B cell (primary cell): ENCODE results near the gene RABEP1. TPM values are rescaled to one million over a fixed set of nuclear protein-coding genes. Genes with fewer than 3 reads are reported as not detected.

Source experiments
- ATAC-seq: fragments of 200-7000 bp; cut with Tn5 transposase; one replicate; pipeline ENCODE4 v1.10.0; 2021; ENCODE audit warnings: low read depth, mild to moderate bottlenecking, moderate number of reproducible peaks, moderate library complexity
- CTCF ChIA-PET: fragments of 350-600 bp; sonication (Branson Sonifier 250); formaldehyde crosslinking; loops from one replicate; lab custom pipeline; 2021; ENCODE audit warnings: antibody characterized with exemption, inconsistent platforms; lab: Charles Lee
- POLR2A ChIA-PET: fragments of 350-600 bp; sonication (Branson Sonifier 250); formaldehyde crosslinking; loops from one replicate; lab custom pipeline; 2021; ENCODE audit warnings: antibody characterized with exemption; lab: Charles Lee
- DNase-seq: peaks from one replicate; pipeline ENCODE4 v3.0.0; 2013
- H2AFZ ChIP-seq: 2 replicates; pipeline ENCODE4 v1.6.1; 2012; ENCODE audit warnings: mild to moderate bottlenecking, low read depth, low read length; ENCODE audit not compliant: insufficient read depth, poor library complexity, severe bottlenecking
- H3K27ac ChIP-seq, 2 donors: 1 replicate in 1 of 2; 2 replicates in 1 of 2; pipeline ENCODE4 v1.5.1; 2012 to 2013; ENCODE audit warnings: low read length in 2 of 2, mild to moderate bottlenecking in 2 of 2, moderate library complexity in 1 of 2
- H3K27me3 ChIP-seq, 4 experiments: fragments of 200-600 bp in 1 of 4; sonication (generic) in 1 of 4; replicated peaks in 1 of 4; 1 replicate in 2 of 4; 2 replicates in 2 of 4; pipeline versions ENCODE4 v1.6.1 to v1.7.0; 2013 to 2016; ENCODE audit warnings: low read length in 3 of 4, mild to moderate bottlenecking in 2 of 4, mixed read lengths in 1 of 4, moderate library complexity in 1 of 4; ENCODE audit not compliant: insufficient read depth in 4 of 4, control insufficient read depth in 3 of 4; ENCODE audit errors: control extremely low read depth in 1 of 4
- H3K36me3 ChIP-seq, 2 experiments: replicated peaks in 1 of 2; 1 replicate in 1 of 2; 2 replicates in 1 of 2; pipeline versions ENCODE4 v1.6.1 to v1.7.1; 2013; ENCODE audit warnings: low read length in 1 of 2; ENCODE audit not compliant: insufficient read depth in 2 of 2, control insufficient read depth in 1 of 2; ENCODE audit errors: control extremely low read depth in 1 of 2, extremely low read depth in 1 of 2
- H3K4me1 ChIP-seq, 2 donors: fragments of 200-600 bp in 1 of 2; sonication (generic) in 1 of 2; 1 replicate in 1 of 2; 2 replicates in 1 of 2; pipeline versions ENCODE4 v1.5.1 to v1.6.1; 2013 to 2017; ENCODE audit warnings: low read length in 2 of 2; ENCODE audit not compliant: control insufficient read depth in 2 of 2, insufficient read depth in 2 of 2
- H3K4me2 ChIP-seq: replicated peaks from 2 replicates; pipeline ENCODE3; 2012; ENCODE audit warnings: mild to moderate bottlenecking, low read depth, low read length; ENCODE audit not compliant: poor library complexity, severe bottlenecking
- H3K4me3 ChIP-seq, 5 experiments: fragments of 200-600 bp in 1 of 5; sonication (generic) in 1 of 5; 1 replicate in 3 of 5; 2 replicates in 2 of 5; pipeline versions ENCODE4 v1.5.1 to v1.7.0; 2011 to 2016; ENCODE audit warnings: low read length in 4 of 5, mild to moderate bottlenecking in 4 of 5, low read depth in 2 of 5, control low read depth in 1 of 5, moderate library complexity in 1 of 5; ENCODE audit not compliant: insufficient read depth in 1 of 5; ENCODE audit errors: control extremely low read depth in 1 of 5, extremely low read depth in 1 of 5
- H3K79me2 ChIP-seq: fragments of 200-600 bp; sonication (generic); one replicate; pipeline ENCODE4 v1.6.0; 2016; ENCODE audit warnings: low read length; ENCODE audit not compliant: control insufficient read depth, insufficient read depth
- H3K9ac ChIP-seq: fragments of 200-600 bp; sonication (generic); 2 replicates; pipeline ENCODE4 v1.6.1; 2017; ENCODE audit warnings: mild to moderate bottlenecking, low read length, moderate library complexity
- H3K9me3 ChIP-seq, 3 donors: one replicate each; pipeline versions ENCODE4 v1.6.1 to v1.7.1; 2013; ENCODE audit warnings: low read length in 2 of 3; ENCODE audit not compliant: control insufficient read depth in 2 of 3, insufficient read depth in 1 of 3; ENCODE audit errors: control extremely low read depth in 1 of 3
- H4K20me1 ChIP-seq: 2 replicates; pipeline ENCODE4 v1.6.0; 2012; ENCODE audit warnings: mild to moderate bottlenecking, low read length; ENCODE audit not compliant: insufficient read depth, control insufficient read depth, poor library complexity, severe bottlenecking
- H3K27ac Mint-ChIP-seq: one replicate; pipeline ENCODE4 v1.8.0; 2021; ENCODE audit warnings: mixed read lengths
- H3K27me3 Mint-ChIP-seq: one replicate; pipeline ENCODE4 v1.8.0; 2021; ENCODE audit warnings: mixed read lengths
- H3K4me1 Mint-ChIP-seq: one replicate; pipeline ENCODE4 v1.8.0; 2021; ENCODE audit warnings: mixed read lengths
- H3K4me3 Mint-ChIP-seq: one replicate; pipeline ENCODE4 v1.8.0; 2021; ENCODE audit warnings: mixed read lengths
- H3K9me3 Mint-ChIP-seq: one replicate; pipeline ENCODE4 v1.8.0; 2022; ENCODE audit warnings: mixed read lengths; ENCODE audit not compliant: insufficient read depth
- EZH2 ChIP-seq: IDR thresholded peaks from 2 replicates; pipeline ENCODE4 v1.6.1; 2012; ENCODE audit warnings: borderline replicate concordance, low read depth, mild to moderate bottlenecking, moderate library complexity, low read length; ENCODE audit not compliant: insufficient read depth, poor library complexity, severe bottlenecking
- WGBS: methylation state at CpG from one replicate; pipeline ENCODE4 v1.1.5; 2013; ENCODE audit warnings: missing lambda C conversion rate; ENCODE audit not compliant: insufficient coverage; 5-methylcytosine and 5-hydroxymethylcytosine counted together
- intact Hi-C: fragments of 100-400 bp; cut with micrococcal nuclease; formaldehyde crosslinking; loops from one replicate; pipeline ENCODE4 v1.10.0; 2022
- polyA plus RNA-seq: library from polyadenylated mRNA; depleted of rRNA; stranded (reverse); fragments of >200 nt; gene quantifications from 2 replicates; pipeline ENCODE4 v1.2.3, GENCODE V29; 2012
- total RNA-seq, 2 donors: library from RNA; stranded (reverse); fragments of 120-200 nt in 1 of 2; gene quantifications; 1 replicate in 1 of 2; 2 replicates in 1 of 2; pipeline versions ENCODE4 v1.2.3 to v1.2.4, GENCODE V29; 2013 to 2022
- TF ChIP-seq, protein P1 (sequence below): fragments of 200-600 bp; IDR thresholded peaks from one replicate; pipeline ENCODE4 v1.8.0; 2022; ENCODE audit warnings: antibody characterized with exemption, mild to moderate bottlenecking

RABEP1 gene
- total and polyA plus RNA-seq, 2 donors (not counting 1 experiment from before 2014, with no cell fraction given) = 24.2 to 86.1 TPM

DNA sequence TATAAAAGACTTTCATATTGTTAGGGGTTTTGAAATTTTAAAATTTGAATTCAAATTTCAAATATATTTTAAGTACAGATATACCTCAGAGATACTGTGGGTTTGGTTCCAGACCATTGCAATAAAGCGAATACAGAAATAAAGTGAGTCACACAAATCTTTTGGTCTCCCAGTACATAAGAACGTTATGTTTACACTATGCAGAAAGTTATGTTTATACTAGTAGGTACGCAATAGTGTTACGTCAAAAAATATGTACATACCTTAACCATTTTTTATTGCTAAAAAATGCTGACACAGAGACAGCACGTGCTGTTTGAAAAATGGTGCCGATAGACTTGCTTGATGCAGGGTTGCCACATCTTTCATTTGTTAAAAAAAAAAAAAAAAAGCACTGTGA, 117.7 kb downstream of the RABEP1 start:
- no peak overlapping the region for H3K27ac Mint-ChIP-seq
- intact Hi-C loops = no loop called here

DNA sequence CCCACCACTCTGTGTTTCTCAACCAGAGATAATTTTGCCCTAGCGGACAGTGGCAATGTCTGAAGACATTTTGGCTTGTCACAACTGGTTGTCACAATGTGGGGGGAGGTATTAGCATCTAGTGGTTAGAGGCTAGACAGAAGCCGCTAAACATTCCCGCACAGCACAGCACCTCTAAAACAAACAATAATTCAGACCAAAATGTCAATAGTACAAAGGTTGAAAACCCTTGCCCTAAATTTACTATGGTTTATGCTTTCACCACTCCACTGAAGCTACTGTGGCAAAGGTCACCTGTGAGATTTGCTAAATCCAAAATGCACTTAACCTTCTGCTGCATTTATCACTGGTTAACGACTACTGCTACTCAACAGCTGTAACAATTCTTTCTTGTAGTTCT, 123.3 kb downstream of the RABEP1 start:
- 100% methylated on average over 2 of the region's 4 CpGs for WGBS
- no peak overlapping the region for H2AFZ ChIP-seq
- H3K4me3 ChIP-seq = no peak overlapping the region
- H3K4me1 ChIP-seq = no peaks in the 10 kb centered on the region
- ChIA-PET POLR2A (interaction anchor here (0.6 kb wide), 1 partner anchor 70 kb away, joined by 5 read pairs; no protein-coding TSS in a partner anchor), CTCF (no interaction called here)
- DNase-seq = no peak
- no peak overlapping the region for H3K9ac ChIP-seq
- no peaks in the 10 kb centered on the region for H3K9me3 Mint-ChIP-seq
- H3K36me3 ChIP-seq = peaks cover 44 to 91% of the 10 kb centered on the region in 2 experiments
- intact Hi-C loops = no loop called here
- no peaks in the 10 kb centered on the region for H3K27me3 ChIP-seq
- TF ChIP-seq EZH2 = no peak
- TF ChIP-seq, protein P1, sequence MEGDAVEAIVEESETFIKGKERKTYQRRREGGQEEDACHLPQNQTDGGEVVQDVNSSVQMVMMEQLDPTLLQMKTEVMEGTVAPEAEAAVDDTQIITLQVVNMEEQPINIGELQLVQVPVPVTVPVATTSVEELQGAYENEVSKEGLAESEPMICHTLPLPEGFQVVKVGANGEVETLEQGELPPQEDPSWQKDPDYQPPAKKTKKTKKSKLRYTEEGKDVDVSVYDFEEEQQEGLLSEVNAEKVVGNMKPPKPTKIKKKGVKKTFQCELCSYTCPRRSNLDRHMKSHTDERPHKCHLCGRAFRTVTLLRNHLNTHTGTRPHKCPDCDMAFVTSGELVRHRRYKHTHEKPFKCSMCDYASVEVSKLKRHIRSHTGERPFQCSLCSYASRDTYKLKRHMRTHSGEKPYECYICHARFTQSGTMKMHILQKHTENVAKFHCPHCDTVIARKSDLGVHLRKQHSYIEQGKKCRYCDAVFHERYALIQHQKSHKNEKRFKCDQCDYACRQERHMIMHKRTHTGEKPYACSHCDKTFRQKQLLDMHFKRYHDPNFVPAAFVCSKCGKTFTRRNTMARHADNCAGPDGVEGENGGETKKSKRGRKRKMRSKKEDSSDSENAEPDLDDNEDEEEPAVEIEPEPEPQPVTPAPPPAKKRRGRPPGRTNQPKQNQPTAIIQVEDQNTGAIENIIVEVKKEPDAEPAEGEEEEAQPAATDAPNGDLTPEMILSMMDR = no peak
- no peak overlapping the region for H3K4me3 Mint-ChIP-seq
- H3K27ac ChIP-seq = no peak overlapping the region
- no peak overlapping the region for H3K4me2 ChIP-seq
- no peak overlapping the region for H3K27ac Mint-ChIP-seq
- H4K20me1 ChIP-seq = peaks cover 68% of the 10 kb centered on the region
- peaks cover 10% of the 10 kb centered on the region for H3K4me1 Mint-ChIP-seq
- no peaks in the 10 kb centered on the region for H3K27me3 Mint-ChIP-seq
- no peak for ATAC-seq
- no peaks in the 10 kb centered on the region for H3K9me3 ChIP-seq
- peaks cover 77% of the 10 kb centered on the region for H3K79me2 ChIP-seq

More for the DNA sequence above, 117.7 kb downstream of the RABEP1 start:
- Histone ChIP-seq H3K9ac (no peak overlapping the region), H3K27ac (no peak overlapping the region), H3K4me2 (no peak overlapping the region), H3K36me3 (peaks cover 23 to 82% of the 10 kb centered on the region in 2 experiments), H2AFZ (no peak overlapping the region), H4K20me1 (peaks cover 29% of the 10 kb centered on the region), H3K27me3 (no peaks in the 10 kb centered on the region), H3K4me1 (no peaks in the 10 kb centered on the region), H3K79me2 (peaks cover 32% of the 10 kb centered on the region), H3K4me3 (no peak overlapping the region), H3K9me3 (peaks cover 0 to 2% (median 0%) of the 10 kb centered on the region in 3 donors)
- ChIA-PET POLR2A (interaction anchor here (0.7 kb wide), 1 partner anchor 14 kb away, joined by 10 read pairs; no protein-coding TSS in a partner anchor), CTCF (no interaction called here)
- no CpG with 5 or more reads among the region's 6 CpGs for WGBS
- H3K9me3 Mint-ChIP-seq = no peaks in the 10 kb centered on the region
- peaks cover 3% of the 10 kb centered on the region for H3K4me1 Mint-ChIP-seq
- H3K27me3 Mint-ChIP-seq = no peaks in the 10 kb centered on the region
- no peak overlapping the region for H3K4me3 Mint-ChIP-seq
- no peak for ATAC-seq
- TF ChIP-seq, protein P1 = no peak
- no peak for TF ChIP-seq EZH2
- DNase-seq = no peak
